Kidney (tissue), 14 donors: ENCODE results near the gene SLC50A1. TPM values are rescaled to one million over a fixed set of nuclear protein-coding genes. Genes with fewer than 3 reads are reported as not detected.

Experiments used
- DNase-seq, 5 donors: peaks; one replicate each; pipeline ENCODE4 v3.0.0-alpha.2; 2013 to 2020
- FAIRE-seq: peaks from 2 replicates; lab custom pipeline; 2012; peaks lifted over from hg19 to GRCh38; lab: Jason Lieb, UNC
- H3K27ac ChIP-seq, 2 donors: one replicate each; pipeline ENCODE4 v1.7.0; 2013; ENCODE audit warnings: low read depth in 2 of 2, low read length in 2 of 2, inconsistent platforms in 1 of 2
- H3K27me3 ChIP-seq: one replicate; pipeline ENCODE4 v1.7.1; 2013; ENCODE audit warnings: low read length, inconsistent platforms; ENCODE audit not compliant: control insufficient read depth, insufficient read depth
- H3K36me3 ChIP-seq, 3 donors: one replicate each; pipeline versions ENCODE4 v1.7.0 to v1.7.1; 2013; ENCODE audit warnings: low read length in 3 of 3, control low read depth in 1 of 3, inconsistent platforms in 1 of 3; ENCODE audit not compliant: insufficient read depth in 3 of 3, control insufficient read depth in 2 of 3
- H3K4me1 ChIP-seq, 3 donors: one replicate each; pipeline versions ENCODE4 v1.7.0 to v1.7.1; 2013; ENCODE audit warnings: low read length in 3 of 3, inconsistent platforms in 1 of 3, low read depth in 1 of 3; ENCODE audit not compliant: control insufficient read depth in 2 of 3, insufficient read depth in 2 of 3
- H3K4me3 ChIP-seq, 3 donors: one replicate each; pipeline versions ENCODE4 v1.7.0 to v1.8.1; 2013; ENCODE audit warnings: low read length in 3 of 3, control low read depth in 1 of 3, inconsistent platforms in 1 of 3
- H3K9ac ChIP-seq, 3 donors: one replicate each; pipeline versions ENCODE4 v1.7.0 to v1.7.1; 2013; ENCODE audit warnings: low read length in 3 of 3, control low read depth in 1 of 3, inconsistent platforms in 1 of 3
- H3K9me3 ChIP-seq, 3 donors: one replicate each; pipeline versions ENCODE4 v1.7.0 to v1.7.1; 2013; ENCODE audit warnings: low read length in 3 of 3, control low read depth in 1 of 3, inconsistent platforms in 1 of 3; ENCODE audit not compliant: control insufficient read depth in 2 of 3, insufficient read depth in 1 of 3
- intact Hi-C: fragments of 100-400 bp; cut with DNase I; formaldehyde crosslinking; loops from one replicate; pipeline ENCODE4 v1.11.1; 2022
- polyA plus RNA-seq: library from polyadenylated mRNA; stranded (reverse); fragments of 350-450 nt; fragmentation: Illumina TruSeq; extraction: RNeasy Lipid Tissue Mini Kit (QIAGEN cat#74804); gene quantifications from one replicate; pipeline ENCODE4 v1.2.3, GENCODE V29; 2014; ENCODE audit warnings: low read depth, low replicate concordance; ENCODE audit not compliant: insufficient read depth
- total RNA-seq: library from RNA; stranded (reverse); fragmentation: NEBNext Ultra II Directional; extraction: Animal tissue kit (Norgen Biotek cat#: 25700); gene quantifications from one replicate; pipeline ENCODE4 v1.2.1, GENCODE V29; 2021
- TF ChIP-seq, protein P1 (sequence below): IDR thresholded peaks from 3 replicates; pipeline ENCODE4 v1.5.1; 2012; ENCODE audit warnings: mild to moderate bottlenecking, moderate library complexity, borderline replicate concordance; ENCODE audit not compliant: insufficient read depth; ENCODE audit errors: extremely low read depth
- donor health status: control.
- donor health status: control.
- donor health status: control.
- donor health status: control.
- donor health status: control.
- donor health status: DM: yes; HTN: yes; CAD: no.
- donor health status: Normal renal cell carcinoma (clear cell type).

The SLC50A1 gene
- total and polyA plus RNA-seq, 2 donors from 2014 or later: 34.8 to 61.8 TPM

DNA sequence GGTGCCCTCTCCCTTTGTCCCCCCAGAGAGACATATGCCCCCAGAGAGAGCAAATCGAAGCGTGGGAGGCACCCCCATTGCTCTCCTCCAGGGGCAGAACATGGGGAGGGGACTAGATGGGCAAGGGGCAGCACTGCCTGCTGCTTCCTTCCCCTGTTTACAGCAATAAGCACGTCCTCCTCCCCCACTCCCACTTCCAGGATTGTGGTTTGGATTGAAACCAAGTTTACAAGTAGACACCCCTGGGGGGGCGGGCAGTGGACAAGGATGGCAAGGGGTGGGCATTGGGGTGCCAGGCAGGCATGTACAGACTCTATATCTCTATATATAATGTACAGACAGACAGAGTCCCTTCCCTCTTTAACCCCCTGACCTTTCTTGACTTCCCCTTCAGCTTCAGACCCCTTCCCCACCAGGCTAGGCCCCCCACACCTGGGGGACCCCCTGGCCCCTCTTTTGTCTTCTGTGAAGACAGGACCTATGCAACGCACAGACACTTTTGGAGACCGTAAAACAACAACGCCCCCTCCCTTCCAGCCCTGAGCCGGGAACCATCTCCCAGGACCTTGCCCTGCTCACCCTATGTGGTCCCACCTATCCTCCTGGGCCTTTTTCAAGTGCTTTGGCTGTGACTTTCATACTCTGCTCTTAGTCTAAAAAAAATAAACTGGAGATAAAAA lies 48.7 kb upstream of the SLC50A1 start:
- Histone ChIP-seq H3K27me3 (peaks cover 3% of the 10 kb centered on the region), H3K27ac (no peak overlapping the region), H3K36me3 (no peaks in the 10 kb centered on the region), H3K9ac (no peak overlapping the region), H3K4me1 (peaks cover 0 to 12% (median 10%) of the 10 kb centered on the region in 3 donors), H3K4me3 (no peak overlapping the region), H3K9me3 (no peaks in the 10 kb centered on the region)
- intact Hi-C loops: no loop called here
- TF ChIP-seq, protein P1, sequence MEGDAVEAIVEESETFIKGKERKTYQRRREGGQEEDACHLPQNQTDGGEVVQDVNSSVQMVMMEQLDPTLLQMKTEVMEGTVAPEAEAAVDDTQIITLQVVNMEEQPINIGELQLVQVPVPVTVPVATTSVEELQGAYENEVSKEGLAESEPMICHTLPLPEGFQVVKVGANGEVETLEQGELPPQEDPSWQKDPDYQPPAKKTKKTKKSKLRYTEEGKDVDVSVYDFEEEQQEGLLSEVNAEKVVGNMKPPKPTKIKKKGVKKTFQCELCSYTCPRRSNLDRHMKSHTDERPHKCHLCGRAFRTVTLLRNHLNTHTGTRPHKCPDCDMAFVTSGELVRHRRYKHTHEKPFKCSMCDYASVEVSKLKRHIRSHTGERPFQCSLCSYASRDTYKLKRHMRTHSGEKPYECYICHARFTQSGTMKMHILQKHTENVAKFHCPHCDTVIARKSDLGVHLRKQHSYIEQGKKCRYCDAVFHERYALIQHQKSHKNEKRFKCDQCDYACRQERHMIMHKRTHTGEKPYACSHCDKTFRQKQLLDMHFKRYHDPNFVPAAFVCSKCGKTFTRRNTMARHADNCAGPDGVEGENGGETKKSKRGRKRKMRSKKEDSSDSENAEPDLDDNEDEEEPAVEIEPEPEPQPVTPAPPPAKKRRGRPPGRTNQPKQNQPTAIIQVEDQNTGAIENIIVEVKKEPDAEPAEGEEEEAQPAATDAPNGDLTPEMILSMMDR: no peak
- peak in 2 of 5 donors; percentile 56 to 73 for DNase-seq
- no peak for FAIRE-seq

DNA sequence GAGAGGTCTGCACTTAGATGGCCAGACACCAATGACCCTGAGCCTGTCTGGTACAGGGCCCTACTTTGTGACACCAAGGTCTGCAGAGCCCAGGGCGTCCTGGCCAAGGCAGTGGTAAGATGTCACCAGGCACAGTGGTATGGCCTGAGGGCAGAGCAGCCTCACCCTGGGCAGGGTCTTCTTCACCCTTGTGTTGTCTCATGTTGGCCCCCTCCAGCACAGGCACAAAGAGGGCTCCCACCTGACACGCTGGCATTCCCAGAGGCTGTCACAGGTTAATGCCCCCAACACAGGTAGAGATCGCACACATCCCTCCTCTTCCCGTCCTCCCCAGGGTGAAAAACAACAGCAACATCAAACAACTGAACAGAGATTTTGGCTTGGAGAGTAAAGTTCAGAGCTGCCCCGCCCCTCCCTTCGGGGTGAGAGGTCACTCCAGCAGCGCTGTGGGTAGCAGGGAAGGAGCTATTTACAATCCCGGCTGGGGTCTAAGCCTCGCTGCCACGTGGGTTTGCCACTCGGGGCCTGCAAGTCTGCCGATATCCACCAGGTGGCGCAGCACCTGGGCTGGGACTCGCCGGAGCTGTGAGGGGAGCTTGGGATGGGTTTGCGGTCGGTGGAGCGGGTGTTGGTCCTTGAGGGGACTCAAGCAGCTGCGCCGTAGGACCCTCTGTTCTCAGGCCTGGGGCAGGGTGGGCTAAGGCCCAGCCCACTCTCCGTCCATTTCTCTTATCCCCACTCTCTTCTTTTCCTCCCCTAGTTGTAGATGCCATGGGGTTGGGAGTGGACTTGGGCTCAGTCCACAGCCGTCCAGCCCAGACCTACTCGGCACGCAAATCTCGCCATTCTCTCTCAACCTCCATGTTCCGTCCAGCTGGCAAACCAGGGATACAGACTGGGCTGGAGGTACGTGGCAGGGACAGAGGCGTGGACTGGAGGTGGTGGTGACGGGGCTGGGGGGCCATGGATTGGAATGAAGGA lies 44.3 kb upstream of the SLC50A1 start:
- no peaks in the 10 kb centered on the region for H3K27me3 ChIP-seq
- DNase-seq (peak; percentile 81 to 91 (median 88)), FAIRE-seq (no peak)
- no peak overlapping the region for H3K27ac ChIP-seq
- intact Hi-C loops: loop anchor here (5.0 kb wide), 1 partner anchor 76 kb away; no protein-coding TSS in a partner anchor
- no peaks in the 10 kb centered on the region for H3K9me3 ChIP-seq
- TF ChIP-seq, protein P1: peak; percentile 98
- no peak overlapping the region for H3K9ac ChIP-seq
- H3K4me1 ChIP-seq: peaks cover 0 to 4% (median 0%) of the 10 kb centered on the region in 3 donors
- no peak overlapping the region for H3K4me3 ChIP-seq
- H3K36me3 ChIP-seq: no peaks in the 10 kb centered on the region

DNA sequence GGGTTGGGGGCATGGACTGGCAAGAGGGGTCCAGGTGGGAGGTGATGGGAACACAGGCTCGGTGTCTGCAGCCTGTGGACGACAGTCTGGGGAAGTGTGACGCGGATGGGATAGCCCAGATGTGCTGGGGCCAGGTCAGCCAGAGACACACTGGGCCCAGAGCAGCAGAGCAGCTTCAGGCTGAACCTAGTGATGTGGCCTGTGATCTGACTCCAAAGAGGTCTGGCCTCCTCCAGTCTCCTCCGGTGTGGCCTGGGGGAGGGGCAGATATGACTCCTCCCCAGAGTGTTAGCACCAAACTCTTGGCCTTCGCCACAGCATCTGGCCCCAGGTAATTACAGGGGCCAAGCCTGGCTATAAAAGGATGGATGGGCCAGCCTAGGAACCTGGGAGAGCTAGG lies 43.5 kb upstream of the SLC50A1 start:
- no peaks in the 10 kb centered on the region for H3K36me3 ChIP-seq
- H3K9me3 ChIP-seq: no peaks in the 10 kb centered on the region
- FAIRE-seq: no peak
- DNase-seq: peak in 2 of 5 donors; percentile 47 to 70
- intact Hi-C loops: loop anchor here (5.0 kb wide), 1 partner anchor 75 kb away; no protein-coding TSS in a partner anchor
- H3K27me3 ChIP-seq: no peaks in the 10 kb centered on the region
- H3K4me3 ChIP-seq: no peak overlapping the region
- H3K4me1 ChIP-seq: peaks cover 0 to 4% (median 0%) of the 10 kb centered on the region in 3 donors
- H3K27ac ChIP-seq: no peak overlapping the region
- no peak overlapping the region for H3K9ac ChIP-seq
- TF ChIP-seq, protein P1: no peak
